HuH-7 (cell line): ENCODE results near the gene TJP3.

Source experiments
- DNase-seq: peaks from one replicate; pipeline ENCODE4 v3.0.0; 2011; ENCODE audit warnings: low spot score

The TJP3 gene

DNA sequence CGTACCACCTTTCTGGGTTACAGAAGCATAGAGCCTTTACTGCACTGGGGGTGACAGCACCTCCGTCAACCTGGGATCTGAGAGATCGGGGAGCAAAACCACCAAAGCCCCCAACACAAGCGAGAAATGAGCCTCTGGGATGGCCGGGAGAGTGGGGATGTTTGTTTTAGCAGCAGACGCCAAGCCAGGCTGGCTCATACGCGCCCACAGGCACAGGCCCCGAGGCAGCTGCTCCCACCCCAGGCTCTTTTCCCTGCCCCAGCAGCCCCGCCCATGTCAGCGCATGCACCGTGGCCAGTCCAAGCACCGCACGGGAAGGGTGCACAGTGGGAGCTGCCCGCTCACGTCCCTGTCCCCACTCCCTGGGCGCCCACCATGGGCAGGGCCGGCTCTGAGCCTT, 16.5 kb upstream of the TJP3 start:
- DNase-seq: no peak

DNA sequence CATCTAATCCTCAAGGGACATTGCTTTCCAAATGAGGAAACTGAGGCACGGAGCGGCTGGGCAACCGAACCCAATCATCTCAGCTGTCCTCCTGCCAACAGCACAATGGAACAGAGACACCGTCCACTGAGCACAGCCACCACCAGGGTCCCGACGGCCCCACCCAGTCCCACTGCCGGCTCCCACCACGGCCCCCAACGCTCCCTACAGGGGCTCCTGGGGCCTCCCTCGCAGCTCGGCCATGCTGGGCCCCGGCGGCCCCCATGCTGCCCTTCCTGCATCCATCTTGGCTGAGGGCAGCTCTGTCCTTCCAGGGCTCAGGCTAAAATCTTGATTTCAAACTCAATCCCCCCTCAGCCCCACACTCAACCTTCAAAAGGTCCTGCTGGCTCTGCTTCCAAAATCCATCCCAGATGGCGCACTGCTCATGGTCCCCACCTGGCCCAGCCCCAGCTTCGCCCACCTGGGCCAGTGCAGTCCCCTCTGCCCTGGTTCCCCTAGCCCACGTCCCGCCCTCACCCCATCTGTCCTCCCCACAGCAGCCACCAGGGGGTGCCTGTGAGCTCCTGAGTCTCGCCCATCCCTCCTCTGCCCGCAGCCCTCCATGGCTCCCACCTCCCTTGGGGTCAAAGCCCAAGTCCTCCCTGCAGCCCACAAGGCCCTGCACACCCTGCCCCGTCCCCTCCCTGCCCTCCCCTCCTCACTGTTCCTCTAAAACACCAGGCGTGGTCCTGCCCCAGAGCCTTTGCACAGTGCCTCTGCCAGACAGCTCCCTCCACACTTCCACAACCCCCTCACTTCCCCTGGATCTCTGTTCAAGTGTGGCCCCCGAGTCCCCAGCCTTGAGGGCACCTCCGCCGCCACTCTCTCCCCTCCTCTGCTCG, 15.8 kb upstream of the TJP3 start:
- DNase-seq: peak; percentile 77

DNA sequence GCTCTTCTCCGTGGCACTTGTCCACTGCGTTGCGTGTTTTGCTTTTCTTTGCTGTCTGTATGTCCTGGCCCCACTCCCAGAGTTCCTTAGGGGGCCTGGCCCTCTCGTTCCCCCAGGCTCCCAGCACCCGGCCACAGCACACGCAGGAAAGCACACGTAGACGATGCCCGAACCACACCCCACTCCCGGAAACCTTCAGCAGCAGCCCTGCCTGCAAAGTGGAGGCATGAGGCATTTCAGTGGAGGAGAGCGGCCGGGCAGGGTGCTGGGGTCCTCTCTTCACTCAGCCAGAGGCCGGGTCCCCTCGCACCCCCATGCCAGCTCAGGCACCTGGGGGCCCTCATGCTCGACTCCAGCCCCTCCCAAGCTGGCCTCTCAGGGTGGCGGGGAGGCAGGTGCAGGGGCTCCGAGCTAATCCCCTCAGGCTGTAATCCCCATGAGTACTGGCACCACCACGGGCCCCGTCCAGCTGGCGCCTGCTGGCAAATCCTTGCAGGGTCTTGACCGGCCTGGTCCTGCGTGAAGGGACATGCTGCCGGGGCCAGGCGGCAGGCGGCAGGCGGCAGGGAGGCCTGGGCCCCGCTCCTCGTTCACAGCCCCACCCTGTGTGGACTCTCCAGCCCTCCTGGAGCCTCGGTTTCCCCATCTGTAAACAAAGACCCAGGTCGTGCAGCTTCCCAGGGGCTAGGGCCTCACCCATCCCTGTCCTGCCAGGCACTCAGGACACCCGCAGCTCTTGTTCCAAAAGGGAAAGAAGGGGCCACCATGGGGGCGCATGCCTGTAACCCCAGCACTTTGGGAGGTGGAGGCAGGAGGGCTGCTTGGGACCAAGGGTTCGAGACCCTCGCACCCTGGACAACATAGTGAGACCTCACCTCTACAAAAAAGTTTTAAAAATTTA, 14.9 kb upstream of the TJP3 start:
- no peak for DNase-seq

DNA sequence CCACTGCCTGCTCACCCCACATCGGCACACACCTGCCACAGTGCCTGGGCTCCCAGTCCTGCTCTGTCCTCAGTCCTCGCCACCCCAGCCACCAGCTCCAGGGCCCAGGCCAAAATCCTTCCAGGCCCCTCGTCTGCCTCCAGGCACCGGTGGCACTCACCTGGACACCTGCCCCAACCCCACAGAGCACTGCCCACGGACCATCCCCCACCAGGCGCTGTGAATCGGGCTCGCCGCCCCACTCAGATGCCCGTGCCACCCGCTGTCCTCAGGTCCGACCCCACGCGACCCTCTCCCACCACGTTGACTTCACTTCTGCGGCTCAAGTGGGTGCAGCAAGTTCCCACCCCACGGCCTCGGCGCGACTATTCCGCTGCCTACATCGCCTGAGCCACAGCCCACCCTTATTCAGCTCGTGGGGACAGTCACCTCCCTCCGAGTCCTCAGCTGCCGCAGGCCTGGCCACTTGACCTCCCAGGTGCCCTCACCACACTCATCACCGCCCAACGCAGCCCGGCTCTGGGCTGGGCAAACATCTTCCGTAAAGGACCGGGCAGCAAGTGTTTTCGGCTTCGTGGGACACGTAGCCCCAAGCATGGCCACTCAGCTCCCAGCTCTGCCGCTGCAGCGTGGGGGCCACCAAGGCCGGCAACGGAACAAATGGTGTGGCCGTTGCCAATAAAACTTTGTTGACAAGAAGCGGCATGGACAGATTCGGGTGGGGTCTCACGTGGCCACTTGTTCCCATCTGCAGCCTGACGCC, 13.6 kb upstream of the TJP3 start:
- no peak for DNase-seq

DNA sequence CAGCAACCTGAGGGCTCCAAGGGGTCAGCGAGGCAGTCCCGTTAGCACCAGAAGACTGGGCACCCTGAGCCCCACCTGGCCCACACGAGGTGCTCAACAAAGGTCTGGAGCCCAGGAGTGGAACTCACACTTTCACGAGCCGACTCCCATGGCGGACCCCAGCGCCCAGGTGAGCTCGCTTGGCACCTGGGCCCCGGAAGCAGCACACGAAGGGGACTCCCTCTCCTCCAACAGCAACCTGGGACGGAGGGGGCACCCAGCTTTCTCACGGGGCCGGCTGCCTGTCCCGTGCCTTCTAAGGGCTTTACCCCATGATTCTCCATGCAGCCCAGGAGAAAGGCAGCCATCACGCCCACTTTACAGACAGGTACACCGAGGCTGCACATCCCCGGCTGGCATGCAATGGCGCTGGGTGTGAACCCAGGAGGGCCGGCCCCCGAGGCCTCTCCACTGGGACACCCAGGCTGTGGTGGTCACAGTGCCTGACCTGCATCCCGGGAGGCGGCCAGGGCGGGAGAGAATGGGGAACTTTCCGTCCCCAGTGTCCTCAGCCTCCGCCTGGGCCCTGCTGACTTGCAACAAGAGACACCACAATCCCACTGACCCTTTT, 13.0 kb upstream of the TJP3 start:
- no peak for DNase-seq

DNA sequence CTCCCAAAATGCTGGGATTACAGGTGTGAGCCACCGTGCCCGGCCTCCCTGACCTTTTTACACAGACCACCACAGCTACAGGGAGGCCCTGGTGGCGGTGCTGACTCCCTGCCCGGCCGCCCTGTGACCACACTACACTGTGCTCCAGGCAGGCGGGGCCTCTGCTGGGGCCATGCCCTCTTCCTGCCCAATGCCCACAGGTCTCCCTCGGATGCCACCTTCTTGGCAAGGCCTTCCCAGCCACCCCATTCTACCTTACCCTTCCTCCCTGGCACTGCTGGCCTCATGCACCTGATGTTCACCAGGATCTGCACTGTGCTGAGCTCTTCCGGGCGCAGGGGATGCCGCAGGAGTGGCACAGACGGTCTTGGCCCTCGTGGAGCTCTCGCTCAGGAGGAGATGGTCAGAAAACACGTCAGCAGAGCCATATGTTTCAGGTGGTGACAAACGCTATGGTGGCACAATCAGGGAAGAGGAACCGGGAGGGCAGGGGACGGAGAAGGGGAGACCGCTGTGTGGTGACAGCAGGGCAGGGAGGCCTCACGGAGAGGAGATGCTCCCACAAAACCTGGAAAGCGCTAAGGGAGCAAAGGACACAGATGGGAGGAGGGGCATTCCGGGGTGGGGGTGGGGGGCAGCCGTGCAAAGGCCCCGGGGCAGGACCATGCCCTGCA, 12.1 kb upstream of the TJP3 start:
- no peak for DNase-seq

DNA sequence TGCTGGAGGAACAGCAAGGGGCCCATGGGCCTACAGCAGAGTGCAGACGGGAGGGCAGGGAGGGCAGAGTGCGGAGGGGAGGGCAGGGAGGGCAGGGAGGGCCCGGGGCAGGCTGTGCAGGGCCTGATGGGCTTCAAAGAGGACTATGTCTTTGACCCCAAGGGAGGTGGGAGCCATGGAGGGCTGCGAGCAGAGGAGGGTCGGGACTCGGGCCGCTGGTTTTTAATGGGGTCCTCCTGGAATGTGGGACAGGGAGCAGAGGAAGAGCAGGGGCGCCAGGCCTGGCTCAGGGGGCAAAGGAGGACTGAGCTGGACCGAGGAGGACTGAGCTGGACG, 11.6 kb upstream of the TJP3 start:
- no peak for DNase-seq

DNA sequence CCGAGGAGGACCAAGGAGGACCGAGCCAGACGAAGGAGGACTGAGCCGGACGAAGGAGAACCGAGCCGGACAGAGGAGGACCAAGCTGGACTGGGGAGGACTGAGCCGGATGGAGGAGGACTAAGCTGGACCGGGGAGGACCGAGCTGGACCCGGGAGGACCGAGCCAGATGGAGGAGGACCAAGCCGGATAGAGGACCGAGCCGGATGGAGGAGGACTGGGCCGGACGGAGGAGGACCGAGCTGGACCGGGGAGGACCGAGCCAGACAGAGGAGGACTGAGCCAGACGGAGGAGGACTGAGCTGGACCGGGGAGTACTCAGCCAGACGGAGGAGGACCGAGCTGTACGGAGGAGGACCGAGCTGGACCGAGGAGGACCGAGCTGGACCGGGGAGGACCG, 11.1 kb upstream of the TJP3 start:
- no peak for DNase-seq

DNA sequence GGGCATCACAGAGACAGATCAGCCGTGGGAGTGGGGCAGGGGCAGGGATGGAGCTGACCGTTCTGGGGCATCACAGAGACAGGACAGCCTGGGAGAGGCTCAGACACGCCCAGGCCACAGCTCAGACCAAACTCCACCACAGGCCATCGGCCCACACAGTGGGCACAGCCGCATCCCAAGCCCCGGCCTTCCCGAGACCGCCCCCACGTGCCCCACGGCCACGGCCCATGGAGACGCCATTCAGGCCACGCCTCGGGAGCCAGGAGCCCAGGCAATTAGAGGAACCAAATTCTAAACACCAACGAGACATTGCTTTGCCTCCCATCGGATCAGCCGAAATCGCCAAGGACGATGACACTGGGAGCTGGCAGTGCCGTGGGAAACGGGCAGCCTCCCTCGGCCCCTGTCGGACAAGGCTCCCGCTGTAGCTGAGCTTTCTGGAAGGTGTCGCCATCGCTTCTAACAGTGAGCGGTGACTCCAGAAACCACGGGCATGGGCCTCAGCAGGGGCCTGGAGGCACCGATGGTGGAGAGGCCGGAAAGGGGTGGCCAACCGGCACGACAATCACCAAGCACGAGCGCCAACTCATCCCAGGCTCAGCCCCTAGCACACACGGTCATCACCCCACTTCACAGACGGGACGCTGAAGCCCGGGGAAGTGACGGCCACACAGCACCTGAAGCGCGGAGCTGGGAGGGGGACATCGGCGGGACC, 10.4 kb upstream of the TJP3 start:
- DNase-seq: no peak

DNA sequence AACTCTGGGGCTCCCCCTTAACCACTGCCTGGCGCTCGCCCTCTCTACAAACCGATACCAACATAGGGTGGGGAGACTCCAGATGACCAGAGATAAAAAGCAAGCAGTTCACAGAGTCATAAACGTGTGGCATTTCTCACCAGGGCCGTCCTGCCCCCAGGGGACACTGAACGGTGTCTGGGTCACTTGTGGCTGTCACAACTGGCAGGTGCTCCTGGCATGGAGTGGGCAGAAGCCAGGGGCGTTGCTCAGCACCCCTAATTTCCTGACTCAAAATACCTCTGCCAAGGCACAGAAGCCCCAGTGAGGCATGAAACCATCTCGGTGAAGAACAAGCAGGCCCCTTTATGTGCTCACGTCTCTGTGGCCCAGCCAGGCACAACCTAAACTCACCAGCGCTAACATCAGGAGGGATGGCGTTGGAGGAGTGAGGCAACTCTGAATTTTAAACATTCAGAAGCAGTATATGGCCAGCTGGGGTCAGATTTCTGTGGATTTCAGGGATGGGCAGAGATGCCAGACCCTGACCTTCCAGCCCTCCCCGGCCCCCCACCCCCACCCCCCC, 9.7 kb upstream of the TJP3 start:
- DNase-seq: no peak

DNA sequence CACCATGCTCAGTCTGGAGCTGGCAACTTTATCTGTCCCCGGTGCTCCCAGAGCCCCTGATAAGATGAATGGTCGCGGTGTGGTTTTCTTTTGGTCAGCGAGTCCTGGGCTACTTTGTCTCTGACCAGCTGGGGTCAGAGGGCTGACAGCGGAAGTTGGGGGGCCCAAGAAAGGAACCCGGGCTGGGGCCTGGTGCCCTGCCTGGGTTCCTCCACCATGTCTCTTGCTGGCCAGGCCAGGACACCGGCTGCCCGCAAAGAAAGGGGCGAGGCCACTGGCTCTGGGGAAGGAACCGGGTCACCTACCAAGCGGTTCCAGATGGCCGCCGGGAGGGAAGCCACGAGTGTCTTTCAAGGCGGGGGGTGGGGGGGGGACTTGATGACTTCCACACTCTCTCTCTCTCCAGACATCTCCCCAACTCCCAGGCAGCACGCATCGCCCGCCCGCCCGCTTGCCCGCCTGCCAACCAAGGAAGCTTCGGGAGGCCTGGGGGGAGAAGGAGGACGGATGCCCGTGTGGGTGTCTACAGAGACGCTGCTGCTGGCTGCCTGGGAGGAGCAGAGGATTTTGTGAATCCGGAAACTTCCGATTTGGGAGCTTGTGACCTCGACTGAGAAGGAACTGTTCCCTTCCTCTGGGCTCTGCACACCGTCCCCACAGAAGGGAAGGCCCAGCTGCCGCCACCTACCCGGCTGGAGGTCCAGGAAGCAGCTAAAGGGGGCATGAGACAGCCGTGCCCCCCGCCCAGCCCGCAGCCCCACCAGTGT, 9.0 kb upstream of the TJP3 start:
- no peak for DNase-seq

DNA sequence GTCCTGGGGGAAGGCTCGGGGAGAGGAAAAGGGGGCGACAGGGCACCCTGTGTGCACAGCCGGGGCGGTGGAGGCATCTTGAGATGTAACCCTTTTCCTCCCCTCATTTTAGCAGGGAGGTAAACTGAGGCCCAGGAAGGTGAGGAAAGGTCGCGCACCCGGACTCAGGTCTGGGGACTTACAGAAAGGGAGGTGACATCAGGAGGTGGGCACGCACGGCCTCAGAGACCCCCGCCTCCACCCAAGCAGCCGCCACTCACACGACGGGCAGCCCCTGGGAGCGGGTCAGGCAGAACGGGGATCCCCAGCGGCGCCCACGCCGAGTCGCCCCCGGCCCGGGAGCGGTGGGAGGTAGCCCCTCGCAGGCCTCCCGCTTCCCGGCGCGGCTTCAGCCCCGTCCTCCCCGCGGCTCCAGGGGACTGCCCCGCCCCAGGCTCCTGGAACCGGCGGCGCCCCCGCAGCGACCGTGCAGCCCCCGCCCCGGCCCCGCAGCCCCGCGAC, 8.4 kb upstream of the TJP3 start:
- DNase-seq: no peak

DNA sequence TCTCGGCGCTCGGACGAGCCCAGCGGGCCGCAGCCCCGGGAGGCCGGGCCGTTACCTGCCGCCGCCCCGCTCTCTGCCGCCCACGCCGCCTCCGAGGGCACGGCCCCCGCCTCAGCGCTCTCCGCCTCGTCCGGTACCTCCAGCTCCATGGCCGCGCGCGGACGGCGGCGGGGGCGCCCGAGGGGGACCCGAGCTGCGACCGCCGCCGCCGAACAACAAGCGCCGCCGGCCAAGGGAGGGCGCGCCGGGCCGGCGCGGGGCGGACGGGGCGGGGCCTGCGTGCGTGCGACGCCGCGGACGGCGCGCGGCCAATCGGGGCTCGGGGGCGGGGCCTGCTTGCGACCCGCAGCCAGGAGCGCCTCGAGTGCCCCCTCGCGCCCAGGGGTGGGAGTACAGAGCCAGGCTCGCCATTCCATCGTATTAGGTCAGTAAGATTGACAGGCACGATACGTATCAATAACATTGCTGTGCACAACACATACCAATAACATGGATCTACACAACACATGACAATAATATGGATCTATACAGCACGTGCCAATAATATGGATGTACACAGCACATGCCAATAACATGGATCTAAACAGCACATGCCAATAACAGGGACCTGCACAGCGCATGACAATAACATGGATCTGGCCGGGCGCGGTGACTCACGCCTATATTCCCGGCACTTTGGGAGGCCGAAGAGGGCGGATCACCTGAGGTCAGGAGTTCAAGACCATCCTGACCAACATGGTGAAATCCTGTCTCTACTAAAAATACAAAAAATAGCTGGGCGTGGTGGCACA, 7.7 kb upstream of the TJP3 start, which contains the start of gene PIP5K1C:
PIP5K1C (minus strand) TSS at position 227 of the 791 bp plus-strand sequence; CDS start at position 149, 78 bp downstream.
- DNase-seq: peak; percentile 77

DNA sequence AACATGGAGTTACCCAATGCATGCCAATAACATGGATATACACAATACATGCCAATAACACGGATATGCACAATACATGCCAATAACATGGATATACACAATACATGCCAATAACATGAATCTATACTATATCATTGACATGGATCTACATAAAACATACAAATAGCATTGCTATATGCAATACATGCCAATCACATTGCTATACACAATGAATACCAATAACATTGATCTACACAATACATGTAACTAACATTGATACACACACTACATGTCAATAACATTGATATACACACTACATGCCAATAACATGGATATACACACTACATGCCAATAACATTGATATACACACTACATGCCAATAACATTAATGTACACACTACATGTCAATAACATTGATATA, 7.0 kb upstream of the TJP3 start:
- DNase-seq: no peak

DNA sequence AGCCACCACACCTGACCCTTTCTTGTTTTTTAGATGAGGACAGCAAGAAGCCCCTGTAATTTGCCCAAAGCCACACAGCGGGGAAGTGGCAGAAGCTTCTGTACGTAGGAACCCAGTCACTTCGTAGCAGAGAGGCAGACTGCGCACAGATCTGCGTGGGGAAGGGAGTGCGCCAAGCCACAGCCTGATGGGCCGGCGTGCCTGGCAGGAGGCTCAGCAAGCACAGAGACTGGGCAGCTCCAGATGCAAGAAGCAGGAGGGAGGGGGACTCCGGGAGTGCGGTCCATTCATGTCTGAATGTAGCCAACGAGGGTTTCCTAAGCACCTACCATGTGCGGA, 347 bp upstream of the TJP3 start:
- DNase-seq: no peak

DNA sequence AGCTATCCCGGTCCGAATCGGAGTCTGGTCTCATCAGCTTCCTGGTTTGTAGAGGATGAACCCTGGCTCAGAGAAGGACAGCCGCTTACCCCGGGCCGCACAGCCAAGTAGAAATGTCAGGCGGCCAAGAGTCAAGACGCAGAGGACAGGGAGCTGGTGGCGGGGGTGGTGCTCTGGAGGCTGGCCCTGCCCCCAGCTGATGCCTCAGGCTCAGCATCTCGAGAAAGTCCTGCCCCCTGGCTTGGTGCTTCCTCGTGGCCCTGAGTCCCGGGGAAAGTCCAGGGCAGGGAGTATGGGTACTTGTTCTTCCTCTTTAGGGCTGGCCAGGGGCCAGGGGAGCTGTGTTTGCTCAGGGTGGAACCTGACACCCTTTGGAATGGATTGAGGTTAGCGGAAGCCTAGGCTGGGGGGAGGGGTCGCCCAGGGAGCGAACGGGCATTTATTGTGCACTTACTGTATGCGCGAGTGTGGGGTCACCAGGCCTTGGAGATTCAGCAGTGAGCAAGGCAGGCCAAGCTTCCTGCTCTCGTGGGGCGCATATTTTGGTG, 2.2 kb downstream of the TJP3 start:
- DNase-seq: peak; percentile 75

DNA sequence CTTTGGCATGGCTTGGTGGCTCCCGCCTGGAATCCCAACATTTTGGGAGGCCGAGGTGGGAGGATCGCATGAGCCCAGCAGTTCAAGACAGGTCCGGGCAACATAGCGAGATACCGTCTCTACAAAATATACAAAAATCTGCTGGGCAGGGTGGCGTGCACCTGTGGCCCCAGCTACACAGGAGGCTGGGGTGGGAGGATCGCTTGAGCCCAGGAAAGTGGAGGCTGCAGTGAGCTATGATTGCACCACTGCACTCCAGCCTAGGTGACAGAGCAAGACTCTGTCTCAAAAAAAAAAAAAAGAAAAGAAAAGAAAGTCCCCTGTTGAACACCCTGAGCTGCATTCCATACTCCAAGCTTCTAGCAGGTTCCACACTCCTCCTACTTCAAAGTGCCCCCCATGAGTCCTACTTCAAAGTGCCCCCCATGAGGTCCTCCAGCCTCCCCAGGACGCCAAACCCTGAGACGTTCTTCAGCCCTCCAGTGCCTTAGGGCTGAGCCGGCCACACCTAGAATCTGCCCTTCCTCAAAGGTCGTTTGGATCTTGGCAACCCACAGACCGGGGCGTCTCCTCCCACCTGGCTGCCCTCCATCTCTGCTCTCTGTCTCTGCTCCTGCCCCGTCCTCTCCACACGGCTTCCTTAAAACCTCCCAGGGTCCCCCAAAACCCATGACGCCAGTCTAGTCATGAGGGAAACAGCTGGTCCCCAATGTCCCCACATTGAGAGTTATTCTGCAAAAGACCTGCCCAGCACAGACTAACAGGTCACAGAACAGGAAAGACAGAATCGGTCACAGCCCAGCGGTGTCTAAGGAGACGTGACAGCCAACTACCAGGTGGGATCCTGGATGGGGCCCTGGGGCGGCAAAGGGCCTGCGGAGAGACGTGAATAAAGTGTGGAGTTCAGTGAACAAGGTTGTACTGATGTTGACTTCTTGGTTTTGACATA, 4.8 kb downstream of the TJP3 start:
- no peak for DNase-seq
